ENCODE measurements around the gene STOML1. TPM values are rescaled to one million over a fixed set of nuclear protein-coding genes. Genes with fewer than 3 reads are reported as not detected.

STOML1 gene
- total and polyA plus RNA-seq, 10 of the 15 experiments (the other 5 are each of a cell fraction or from before 2014, with no cell fraction given): 0.14 to 13.6 (median 8.3) TPM

DNA sequence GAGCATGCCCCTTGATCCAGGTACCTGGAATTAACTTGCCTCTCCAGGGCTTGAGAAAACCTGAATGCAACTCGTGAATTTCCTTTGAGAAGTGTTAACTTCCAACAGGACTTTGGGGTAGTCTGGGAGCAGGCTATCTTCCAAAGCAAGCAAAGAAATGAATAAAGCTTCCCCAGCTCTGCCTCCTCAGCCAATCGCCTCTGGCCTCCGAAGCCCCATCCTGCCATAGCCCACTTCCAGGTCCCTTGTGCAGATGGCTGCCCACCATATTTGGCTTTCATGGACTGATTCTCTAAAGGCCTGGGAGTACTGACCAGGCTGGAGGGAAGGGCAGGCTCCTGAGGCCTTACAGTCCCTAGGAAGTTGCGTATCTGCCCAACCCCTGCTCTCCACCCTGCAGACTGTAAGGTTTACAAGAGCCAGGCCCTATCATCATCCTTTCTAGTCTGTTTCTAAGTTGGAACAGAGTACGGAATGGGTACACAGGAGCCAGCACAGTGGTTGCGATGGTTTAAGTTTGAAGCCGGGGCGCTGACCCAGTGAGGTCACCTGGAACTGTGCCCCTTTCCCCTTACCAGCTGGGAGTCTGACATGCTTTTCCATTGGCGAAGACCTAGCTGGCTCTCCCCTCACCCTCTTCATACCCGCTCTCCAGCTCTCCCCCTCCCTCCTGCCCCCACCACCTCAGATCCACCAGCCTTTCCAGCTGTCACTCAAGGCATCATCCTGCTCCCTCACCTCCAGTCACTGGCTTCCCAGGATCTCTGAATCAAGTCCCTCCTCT lies 1.3 kb upstream of the STOML1 start:
- Histone ChIP-seq H3K79me2 (ENCODE audit: control insufficient read depth, insufficient read depth, low read length) (peaks cover 44% of the 10 kb centered on the region), H3K27me3 (replicated peaks in 1 of 2; ENCODE audit: control insufficient read depth in 2 of 2, insufficient read depth in 2 of 2, low read length in 1 of 2) (no peaks in the 10 kb centered on the region), H3K36me3 (ENCODE audit: control insufficient read depth in 2 of 2, insufficient read depth in 2 of 2, low read length in 1 of 2) (peaks cover 2 to 6% of the 10 kb centered on the region in 2 experiments; a peak in 3 of 4 replicates), H3K9ac (ENCODE audit: control insufficient read depth, insufficient read depth, low read length) (no peak overlapping the region; the same call in 1 of the 2 replicates), H3K4me2 (ENCODE audit: control insufficient read depth, insufficient read depth) (peak overlapping the region; percentile 81), H3K27ac (ENCODE audit: control insufficient read depth, insufficient read depth) (no peak overlapping the region; the same call in 1 of the 2 replicates), H3K4me1 (ENCODE audit: control insufficient read depth, insufficient read depth, low read length) (peaks cover 24% of the 10 kb centered on the region), H3K4me3 (peak overlapping the region; percentile 95; the same call in 1 of the 2 replicates), H2AFZ (ENCODE audit: control insufficient read depth, low read depth, low read length) (no peak overlapping the region), H3K9me3 (replicated peaks; ENCODE audit: control insufficient read depth, insufficient read depth, low read length) (no peaks in the 10 kb centered on the region), H4K20me1 (ENCODE audit: control insufficient read depth, insufficient read depth) (peaks cover 11% of the 10 kb centered on the region)
- RAD21 ChIA-PET (ENCODE audit: unreplicated experiment): interaction anchor here (0.8 to 2.8 kb wide), 5 partner anchors 13 to 20 kb away, joined by 3 to 17 read pairs (median 6); no protein-coding TSS in a partner anchor
- CTCF ChIA-PET: interaction anchor here (0.6 to 5.0 kb wide), 13 partner anchors 8 to 547 kb away, joined by 3 to 36 read pairs (median 6); partner anchors contain the start of gene ARID3B
- no peak for ATAC-seq
- DNase-seq (ENCODE audit: low read depth, low spot score): no peak
- FAIRE-seq: no peak
- SMC1A ChIA-PET (ENCODE audit: uncharacterized antibody, unreplicated experiment): interaction anchor here (0.6 to 5.3 kb wide), 7 partner anchors 11 to 375 kb away, joined by 3 to 28 read pairs (median 4); no protein-coding TSS in a partner anchor
- intact Hi-C loops (cut with micrococcal nuclease; ENCODE audit: unreplicated experiment): no loop called here
- POLR2A ChIA-PET: interaction anchor here (1.1 to 3.0 kb wide), 5 partner anchors 12 to 56 kb away, joined by 3 to 44 read pairs (median 5); no protein-coding TSS in a partner anchor
- 78% methylated on average over 9 of the region's 10 CpGs for WGBS (ENCODE audit: insufficient coverage, insufficient replicate concordance, low lambda C conversion rate, missing lambda C conversion rate)
- TF ChIP-seq, protein P1, sequence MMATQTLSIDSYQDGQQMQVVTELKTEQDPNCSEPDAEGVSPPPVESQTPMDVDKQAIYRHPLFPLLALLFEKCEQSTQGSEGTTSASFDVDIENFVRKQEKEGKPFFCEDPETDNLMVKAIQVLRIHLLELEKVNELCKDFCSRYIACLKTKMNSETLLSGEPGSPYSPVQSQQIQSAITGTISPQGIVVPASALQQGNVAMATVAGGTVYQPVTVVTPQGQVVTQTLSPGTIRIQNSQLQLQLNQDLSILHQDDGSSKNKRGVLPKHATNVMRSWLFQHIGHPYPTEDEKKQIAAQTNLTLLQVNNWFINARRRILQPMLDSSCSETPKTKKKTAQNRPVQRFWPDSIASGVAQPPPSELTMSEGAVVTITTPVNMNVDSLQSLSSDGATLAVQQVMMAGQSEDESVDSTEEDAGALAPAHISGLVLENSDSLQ (IDR thresholded peaks at IDR 0.05): peak; percentile 18; the same call in 1 of the 2 replicates
- TF ChIP-seq RBBP5 (conservative IDR thresholded peaks at IDR 0.05): no peak
- in situ Hi-C loops (cut with MboI): no loop called here
- no TSS peak for BruUV-seq (replicated peaks)

DNA sequence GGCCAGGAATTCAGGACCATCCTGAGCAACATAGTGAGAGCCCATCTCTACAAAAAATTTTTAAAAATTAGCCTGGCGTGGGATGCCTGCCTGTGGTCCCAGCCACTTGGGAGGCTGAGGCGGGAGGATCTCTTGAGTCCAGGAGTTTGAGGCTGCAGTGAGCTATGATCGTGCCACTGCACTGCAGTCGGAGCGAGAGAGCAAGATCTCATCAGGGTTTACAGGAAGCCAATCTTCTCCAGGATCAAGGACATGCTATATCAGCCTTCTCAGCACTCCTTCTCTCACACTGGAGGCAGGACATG lies 451 bp upstream of the STOML1 start:
- Histone ChIP-seq H3K4me2 (ENCODE audit: control insufficient read depth, insufficient read depth) (peak overlapping the region; percentile 74), H3K4me3 (no peak overlapping the region; the same call in 1 of the 2 replicates), H3K4me1 (ENCODE audit: control insufficient read depth, insufficient read depth, low read length) (peaks cover 26% of the 10 kb centered on the region), H3K36me3 (ENCODE audit: control insufficient read depth in 2 of 2, insufficient read depth in 2 of 2, low read length in 1 of 2) (no peaks in the 10 kb centered on the region; a peak in 2 of 4 replicates), H3K27me3 (replicated peaks in 1 of 2; ENCODE audit: control insufficient read depth in 2 of 2, insufficient read depth in 2 of 2, low read length in 1 of 2) (no peaks in the 10 kb centered on the region), H3K27ac (ENCODE audit: control insufficient read depth, insufficient read depth) (peak overlapping the region; percentile 45; the same call in 1 of the 2 replicates), H4K20me1 (ENCODE audit: control insufficient read depth, insufficient read depth) (peaks cover 2% of the 10 kb centered on the region; the same call in 1 of the 2 replicates), H3K9me3 (replicated peaks; ENCODE audit: control insufficient read depth, insufficient read depth, low read length) (no peaks in the 10 kb centered on the region), H3K9ac (ENCODE audit: control insufficient read depth, insufficient read depth, low read length) (peak overlapping the region; percentile 28; the same call in 1 of the 2 replicates), H2AFZ (ENCODE audit: control insufficient read depth, low read depth, low read length) (peak overlapping the region; percentile 88), H3K79me2 (ENCODE audit: control insufficient read depth, insufficient read depth, low read length) (peaks cover 35% of the 10 kb centered on the region)
- ChIA-PET RAD21 (ENCODE audit: unreplicated experiment) (interaction anchor here (0.8 to 2.8 kb wide), 2 partner anchors 14 to 19 kb away, joined by 3 to 17 read pairs; no protein-coding TSS in a partner anchor), POLR2A (interaction anchor here (3.0 kb wide), 1 partner anchor 13 kb away, joined by 44 read pairs; no protein-coding TSS in a partner anchor), SMC1A (ENCODE audit: uncharacterized antibody, unreplicated experiment) (interaction anchor here (5.3 kb wide), 1 partner anchor 15 kb away, joined by 28 read pairs; no protein-coding TSS in a partner anchor), CTCF (interaction anchor here (0.6 to 5.0 kb wide), 7 partner anchors 11 to 548 kb away, joined by 3 to 36 read pairs (median 13); partner anchors contain the start of gene ARID3B)
- in situ Hi-C loops (cut with MboI) (no loop called here), intact Hi-C loops (cut with micrococcal nuclease; ENCODE audit: unreplicated experiment) (no loop called here)
- WGBS (ENCODE audit: insufficient coverage, insufficient replicate concordance, low lambda C conversion rate, missing lambda C conversion rate): 52% methylated on average over 5 of the region's 5 CpGs
- TF ChIP-seq NR2C2 (IDR thresholded peaks at IDR 0.05; ENCODE audit: borderline replicate concordance, control insufficient read depth, insufficient read length, low read depth) (no peak), CBFB (IDR thresholded peaks at IDR 0.05; ENCODE audit: low read depth) (0 out of 2 replicates have a peak, but pooled peaks have one; percentile 8)
- DNase-seq (ENCODE audit: low read depth, low spot score) (no peak), ATAC-seq (no peak), FAIRE-seq (no peak)
- no TSS peak for BruUV-seq (replicated peaks)
